Measurements from ENCODE around the gene DLK1.

DNA sequence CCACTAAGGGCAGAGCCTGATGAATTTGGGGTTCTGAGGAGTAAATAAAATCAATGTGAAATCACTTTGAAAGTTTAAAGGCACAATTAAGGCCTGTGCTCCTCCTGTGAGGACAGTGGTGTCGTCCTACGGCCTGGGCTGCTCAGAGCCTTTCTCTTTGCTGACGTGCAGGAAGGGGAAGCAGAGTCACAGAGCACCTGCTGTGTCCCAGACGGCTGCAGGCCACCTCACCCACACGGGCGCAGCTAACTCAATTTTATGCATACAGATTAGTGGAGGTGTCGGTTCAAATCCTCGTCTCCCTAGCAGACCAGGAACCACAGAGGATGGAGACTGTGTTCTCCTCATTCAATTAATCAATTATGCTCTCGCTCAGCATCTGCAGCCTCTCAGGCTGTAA, 11.4 kb upstream of the DLK1 start:
- no peak for TF ChIP-seq POLR2A (IDR thresholded peaks at IDR 0.05)
- no peak for TF ChIP-seq POLR2AphosphoS5 (IDR thresholded peaks at IDR 0.05)
- TF ChIP-seq, protein P1, sequence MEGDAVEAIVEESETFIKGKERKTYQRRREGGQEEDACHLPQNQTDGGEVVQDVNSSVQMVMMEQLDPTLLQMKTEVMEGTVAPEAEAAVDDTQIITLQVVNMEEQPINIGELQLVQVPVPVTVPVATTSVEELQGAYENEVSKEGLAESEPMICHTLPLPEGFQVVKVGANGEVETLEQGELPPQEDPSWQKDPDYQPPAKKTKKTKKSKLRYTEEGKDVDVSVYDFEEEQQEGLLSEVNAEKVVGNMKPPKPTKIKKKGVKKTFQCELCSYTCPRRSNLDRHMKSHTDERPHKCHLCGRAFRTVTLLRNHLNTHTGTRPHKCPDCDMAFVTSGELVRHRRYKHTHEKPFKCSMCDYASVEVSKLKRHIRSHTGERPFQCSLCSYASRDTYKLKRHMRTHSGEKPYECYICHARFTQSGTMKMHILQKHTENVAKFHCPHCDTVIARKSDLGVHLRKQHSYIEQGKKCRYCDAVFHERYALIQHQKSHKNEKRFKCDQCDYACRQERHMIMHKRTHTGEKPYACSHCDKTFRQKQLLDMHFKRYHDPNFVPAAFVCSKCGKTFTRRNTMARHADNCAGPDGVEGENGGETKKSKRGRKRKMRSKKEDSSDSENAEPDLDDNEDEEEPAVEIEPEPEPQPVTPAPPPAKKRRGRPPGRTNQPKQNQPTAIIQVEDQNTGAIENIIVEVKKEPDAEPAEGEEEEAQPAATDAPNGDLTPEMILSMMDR (IDR thresholded peaks at IDR 0.05) = no peak

All from sigmoid colon (tissue), 4 donors.